Testis (tissue), 2 donors: ENCODE results near the gene TMEM209.

Source experiments
- POLR2A ChIP-seq: fragments of 450-650 bp; IDR thresholded peaks from one replicate; pipeline ENCODE4 v1.6.1; 2017; ENCODE audit warnings: antibody characterized with exemption, mild to moderate bottlenecking, moderate library complexity
- TF ChIP-seq, protein P1 (sequence below), 3 experiments: fragments of 450-650 bp in 2 of 3; fragments of 200-600 bp in 1 of 3; sonication (generic) in 1 of 3; IDR thresholded peaks; one replicate each; pipeline ENCODE4 v1.5.1; 2016 to 2019; ENCODE audit warnings: antibody characterized with exemption in 3 of 3, mild to moderate bottlenecking in 2 of 3, moderate library complexity in 1 of 3

DNA sequence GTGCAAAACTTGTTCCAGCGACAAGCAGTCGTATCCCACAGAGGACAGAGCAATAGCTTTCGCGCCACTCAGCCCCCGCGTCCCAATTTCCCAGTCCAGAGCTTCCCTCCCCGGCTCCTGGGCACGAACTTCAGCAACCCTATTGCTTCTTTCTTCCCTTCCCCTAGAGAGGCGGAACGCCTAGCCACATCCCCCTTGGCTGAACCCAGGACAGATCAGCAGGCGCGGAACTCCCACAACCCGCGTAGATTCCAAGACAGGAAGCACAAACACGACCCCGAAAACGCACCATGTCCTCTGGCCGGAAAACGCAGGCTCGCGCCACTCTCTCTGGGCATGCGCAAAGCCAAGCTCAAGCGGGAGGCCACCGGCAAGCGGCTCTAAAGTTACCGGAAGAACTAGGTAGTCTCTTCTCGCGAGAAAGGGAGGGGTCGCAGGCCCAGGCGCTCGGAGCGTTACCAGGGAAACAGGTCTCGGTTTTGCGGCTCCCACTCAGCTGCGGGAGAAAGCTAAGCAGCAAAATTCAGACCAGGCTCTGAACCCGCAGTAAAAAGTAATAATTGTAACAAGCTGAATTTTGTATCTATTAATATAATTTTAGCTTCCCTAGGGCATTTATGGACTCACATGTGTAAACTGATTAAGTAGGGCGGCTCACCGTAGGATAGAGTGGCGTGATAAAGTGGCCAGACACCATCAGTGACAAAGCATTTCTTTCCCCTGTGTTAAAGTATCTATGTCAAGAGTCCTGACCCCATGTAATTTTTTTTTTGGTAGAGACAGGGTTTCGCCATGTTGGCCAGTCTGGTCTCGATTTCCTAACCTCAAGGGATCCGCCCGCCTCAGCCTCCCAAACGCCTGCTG, at the start of gene TMEM209:
- TF ChIP-seq, protein P1, sequence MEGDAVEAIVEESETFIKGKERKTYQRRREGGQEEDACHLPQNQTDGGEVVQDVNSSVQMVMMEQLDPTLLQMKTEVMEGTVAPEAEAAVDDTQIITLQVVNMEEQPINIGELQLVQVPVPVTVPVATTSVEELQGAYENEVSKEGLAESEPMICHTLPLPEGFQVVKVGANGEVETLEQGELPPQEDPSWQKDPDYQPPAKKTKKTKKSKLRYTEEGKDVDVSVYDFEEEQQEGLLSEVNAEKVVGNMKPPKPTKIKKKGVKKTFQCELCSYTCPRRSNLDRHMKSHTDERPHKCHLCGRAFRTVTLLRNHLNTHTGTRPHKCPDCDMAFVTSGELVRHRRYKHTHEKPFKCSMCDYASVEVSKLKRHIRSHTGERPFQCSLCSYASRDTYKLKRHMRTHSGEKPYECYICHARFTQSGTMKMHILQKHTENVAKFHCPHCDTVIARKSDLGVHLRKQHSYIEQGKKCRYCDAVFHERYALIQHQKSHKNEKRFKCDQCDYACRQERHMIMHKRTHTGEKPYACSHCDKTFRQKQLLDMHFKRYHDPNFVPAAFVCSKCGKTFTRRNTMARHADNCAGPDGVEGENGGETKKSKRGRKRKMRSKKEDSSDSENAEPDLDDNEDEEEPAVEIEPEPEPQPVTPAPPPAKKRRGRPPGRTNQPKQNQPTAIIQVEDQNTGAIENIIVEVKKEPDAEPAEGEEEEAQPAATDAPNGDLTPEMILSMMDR (IDR thresholded peaks at IDR 0.05), result no peak
- no peak for TF ChIP-seq POLR2A
